Prostate gland (tissue), 2 donors: ENCODE measurements around the gene CNTN5. TPM values are rescaled to one million over a fixed set of nuclear protein-coding genes. Genes with fewer than 3 reads are reported as not detected.

Source experiments
- DNase-seq: peaks from one replicate; pipeline ENCODE4 v3.0.0-alpha.2; 2019; ENCODE audit warnings: low spot score
- H3K27ac ChIP-seq, 2 donors: fragments of 200-600 bp; sonication (generic); 2 replicates each; pipeline ENCODE4 v1.5.1; 2017 to 2019
- H3K27me3 ChIP-seq: fragments of 200-600 bp; sonication (generic); replicated peaks from 2 replicates; pipeline ENCODE4 v1.5.1; 2019; ENCODE audit not compliant: insufficient read depth
- H3K36me3 ChIP-seq, 2 donors: fragments of 200-600 bp; sonication (generic); 1 replicate in 1 of 2; 2 replicates in 1 of 2; pipeline versions ENCODE4 v1.5.1 to v1.8.1; 2017 to 2019
- H3K4me1 ChIP-seq: fragments of 200-600 bp; sonication (generic); replicated peaks from 2 replicates; pipeline ENCODE4 v1.5.1; 2019
- H3K4me3 ChIP-seq, 2 donors: fragments of 200-600 bp; sonication (generic); 2 replicates each; pipeline ENCODE4 v1.5.1; 2017 to 2019
- H3K9me3 ChIP-seq: fragments of 200-600 bp; sonication (generic); 2 replicates; pipeline ENCODE4 v1.5.1; 2017
- CTCF ChIP-seq, 4 experiments: fragments of 200-600 bp in 2 of 4; fragments of 450-650 bp in 2 of 4; sonication (generic) in 2 of 4; IDR thresholded peaks; 1 replicate in 3 of 4; 2 replicates in 1 of 4; pipeline ENCODE4 v1.5.1; 2016 to 2019; ENCODE audit warnings: antibody characterized with exemption in 4 of 4, mild to moderate bottlenecking in 2 of 4, moderate library complexity in 2 of 4
- POLR2A ChIP-seq: fragments of 450-650 bp; IDR thresholded peaks from one replicate; pipeline ENCODE4 v1.6.1; 2016; ENCODE audit warnings: antibody characterized with exemption, mild to moderate bottlenecking
- POLR2AphosphoS5 ChIP-seq: sonication (generic); formaldehyde crosslinking; IDR thresholded peaks from one replicate; pipeline ENCODE4 v1.6.1; 2017; ENCODE audit warnings: antibody characterized with exemption
- WGBS: methylation state at CpG from one replicate; pipeline ENCODE4 v1.1.5; 2018; 5-methylcytosine and 5-hydroxymethylcytosine counted together
- intact Hi-C: fragments of 100-400 bp; cut with DNase I; formaldehyde crosslinking; loops from one replicate; pipeline ENCODE4 v1.14.2; 2022
- total RNA-seq, 2 donors: library from RNA; depleted of rRNA; stranded (reverse); fragments of >200 nt; gene quantifications; one replicate each; pipeline ENCODE4 v1.1.0, GENCODE V29; 2016

The CNTN5 gene
- total RNA-seq, 2 donors from 2014 or later, result 1.0 TPM; not detected in 1

DNA sequence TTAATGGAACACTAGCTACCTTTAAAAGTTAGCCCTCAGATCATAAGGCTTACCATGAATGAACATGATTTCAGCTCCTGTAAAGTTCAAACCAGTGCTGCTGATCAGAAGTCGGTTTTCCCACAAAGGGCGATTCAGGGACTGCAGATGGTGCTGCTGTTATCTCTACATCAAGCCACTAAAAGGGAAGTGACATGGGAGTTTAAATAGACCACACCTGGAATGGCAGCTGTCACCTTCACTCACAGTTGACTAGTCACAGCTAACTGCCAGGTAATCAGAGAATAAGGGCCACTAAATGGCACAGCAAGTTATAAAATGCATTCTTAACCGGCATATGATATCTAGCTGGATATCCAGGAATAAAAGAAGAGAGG is 1085.2 kb downstream of the CNTN5 start:
- intact Hi-C loops, result no loop called here
- WGBS, result 28% methylated on average over 3 of the region's 3 CpGs
- no peak for DNase-seq
- no peaks in the 10 kb centered on the region for H3K4me1 ChIP-seq
- H3K4me3 ChIP-seq, result no peak overlapping the region
- TF ChIP-seq POLR2A, result no peak
- TF ChIP-seq POLR2AphosphoS5, result no peak
- TF ChIP-seq CTCF (IDR thresholded peaks at IDR 0.05), result no peak
- H3K36me3 ChIP-seq, result no peaks in the 10 kb centered on the region
- H3K27ac ChIP-seq, result no peak overlapping the region
- no peaks in the 10 kb centered on the region for H3K27me3 ChIP-seq
- no peaks in the 10 kb centered on the region for H3K9me3 ChIP-seq

DNA sequence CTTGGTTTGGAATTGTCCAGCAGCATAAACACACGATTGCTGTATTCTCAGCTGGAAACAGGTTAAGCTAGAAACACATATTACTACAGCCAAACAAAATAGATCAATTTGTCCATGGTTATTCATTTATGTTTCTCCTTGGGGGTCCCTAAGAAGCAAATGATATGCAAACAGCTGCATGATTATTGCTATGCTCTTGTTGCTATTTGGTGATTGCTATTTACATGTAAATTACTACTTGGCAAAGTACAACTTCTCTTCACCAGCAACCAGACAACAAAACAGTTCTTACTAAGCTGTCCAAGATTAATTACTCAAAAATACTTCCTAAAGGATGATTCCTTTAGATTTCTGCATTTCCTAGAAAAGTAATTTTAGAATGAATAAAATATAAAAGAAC is 1098.4 kb downstream of the CNTN5 start:
- Histone ChIP-seq H3K4me3 (no peak overlapping the region), H3K9me3 (no peaks in the 10 kb centered on the region), H3K27me3 (no peaks in the 10 kb centered on the region), H3K36me3 (no peaks in the 10 kb centered on the region), H3K4me1 (no peaks in the 10 kb centered on the region), H3K27ac (no peak overlapping the region)
- 34% methylated on average over 1 of the region's 1 CpG for WGBS
- no peak for TF ChIP-seq POLR2AphosphoS5
- intact Hi-C loops, result no loop called here
- DNase-seq, result no peak

- Histone ChIP-seq H3K4me1 (no peaks in the 10 kb centered on the region), H3K27me3 (no peaks in the 10 kb centered on the region), H3K36me3 (no peaks in the 10 kb centered on the region), H3K27ac (no peak overlapping the region), H3K4me3 (no peak overlapping the region), H3K9me3 (no peaks in the 10 kb centered on the region)
- intact Hi-C loops, result no loop called here
- WGBS, result 95% methylated on average over 2 of the region's 2 CpGs
- TF ChIP-seq POLR2AphosphoS5, result no peak
- TF ChIP-seq POLR2A, result no peak
- no peak for TF ChIP-seq CTCF (IDR thresholded peaks at IDR 0.05)
- DNase-seq, result no peak
Measured at GRCh38 chr11:100133114-100133513, 1112.4 kb downstream of the CNTN5 start.

GRCh38 chr11:100141201-100141600 is 1120.5 kb downstream of the CNTN5 start:
- H3K36me3 ChIP-seq, result no peaks in the 10 kb centered on the region
- H3K27me3 ChIP-seq, result no peaks in the 10 kb centered on the region
- TF ChIP-seq POLR2AphosphoS5 (no peak), CTCF (IDR thresholded peaks at IDR 0.05) (no peak), POLR2A (no peak)
- 80% methylated on average over 3 of the region's 3 CpGs for WGBS
- no peaks in the 10 kb centered on the region for H3K9me3 ChIP-seq
- intact Hi-C loops, result no loop called here
- no peaks in the 10 kb centered on the region for H3K4me1 ChIP-seq
- no peak overlapping the region for H3K4me3 ChIP-seq
- H3K27ac ChIP-seq, result no peak overlapping the region
- DNase-seq, result no peak

DNA sequence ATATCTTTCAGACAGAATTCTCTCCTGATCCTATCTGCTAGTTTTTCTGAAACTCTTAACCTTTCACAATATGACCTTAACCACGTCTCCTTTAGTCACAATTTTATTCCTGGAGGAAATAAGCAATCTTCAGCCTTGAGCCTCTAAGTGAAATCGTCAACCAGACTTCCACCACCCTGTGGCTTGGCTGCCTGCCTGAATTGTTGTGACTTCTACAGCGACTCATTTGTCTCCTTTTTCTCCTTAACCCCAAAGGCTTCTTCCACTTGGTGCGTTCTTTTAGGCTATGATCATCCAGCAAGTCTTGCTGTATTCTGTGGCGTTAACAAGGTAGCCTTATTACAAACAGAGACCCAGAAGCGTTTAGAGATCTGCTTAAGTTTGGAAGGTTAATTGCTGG is 1131.2 kb downstream of the CNTN5 start:
- intact Hi-C loops, result no loop called here
- TF ChIP-seq POLR2A, result no peak
- no peak for TF ChIP-seq CTCF (IDR thresholded peaks at IDR 0.05)
- TF ChIP-seq POLR2AphosphoS5, result no peak
- Histone ChIP-seq H3K4me1 (no peaks in the 10 kb centered on the region), H3K27me3 (no peaks in the 10 kb centered on the region), H3K36me3 (no peaks in the 10 kb centered on the region), H3K27ac (no peak overlapping the region), H3K9me3 (no peaks in the 10 kb centered on the region), H3K4me3 (no peak overlapping the region)
- WGBS, result 30% methylated on average over 6 of the region's 6 CpGs
- DNase-seq, result no peak
